ENCODE measurements around the gene ENTPD7. TPM values are rescaled to one million over a fixed set of nuclear protein-coding genes. Genes with fewer than 3 reads are reported as not detected.
"Not testable (repeated sequence)": the region's sequence is repeated elsewhere in the genome, so short reads cannot be mapped to it uniquely, and the experiment has no call there.

ENTPD7 gene
- polyA plus RNA-seq, 1 donor = 56.2 TPM

DNA sequence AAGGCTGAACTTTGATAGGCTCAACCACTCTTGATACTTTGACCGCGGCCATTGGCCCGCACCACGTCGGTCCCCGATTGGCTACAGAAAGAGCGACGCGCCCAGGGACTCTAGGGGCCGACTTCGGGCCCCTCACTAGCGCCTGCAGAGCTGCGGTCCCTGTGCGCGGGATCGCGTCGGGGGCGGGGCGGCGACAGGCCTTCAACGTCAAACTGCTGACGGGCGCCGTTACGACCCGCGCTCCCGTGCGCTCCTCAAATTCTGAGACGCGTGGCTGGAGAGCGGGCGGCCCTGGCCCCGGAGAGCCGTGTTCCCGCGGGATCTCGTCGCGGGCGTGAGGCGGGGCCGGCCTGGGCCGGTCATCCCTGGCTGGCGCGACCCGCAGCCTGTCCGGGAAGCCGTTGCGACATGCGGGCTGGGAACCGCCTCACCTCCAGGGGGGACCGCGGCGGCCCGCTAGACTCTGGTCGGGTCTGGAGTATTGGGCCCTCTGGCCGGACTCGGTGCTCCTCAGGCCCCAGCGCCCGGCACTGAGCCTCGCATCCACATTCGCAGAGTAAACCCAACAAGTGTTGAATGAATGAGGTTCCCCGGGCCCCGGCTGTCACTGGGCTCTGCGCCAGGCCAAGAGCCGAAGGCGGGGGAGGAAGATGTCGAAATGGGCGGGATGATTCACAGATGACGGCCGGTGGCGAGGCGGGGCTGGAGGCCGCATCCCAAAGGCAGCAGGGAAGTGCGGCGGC is 38.4 kb upstream of the ENTPD7 start:
- Histone ChIP-seq H3K4me3 (ENCODE audit: low read length) (peak overlapping the region; percentile 56), H3K4me1 (ENCODE audit: control insufficient read depth, insufficient read depth, low read length) (peaks cover 9% of the 10 kb centered on the region), H3K27me3 (ENCODE audit: control insufficient read depth, insufficient read depth, low read length) (no peaks in the 10 kb centered on the region), H3K9me3 (ENCODE audit: control insufficient read depth, low read depth, low read length) (peaks cover 3% of the 10 kb centered on the region), H3K36me3 (ENCODE audit: control insufficient read depth, insufficient read depth, low read length) (peaks cover 2% of the 10 kb centered on the region), H3K27ac (ENCODE audit: low read length) (peak overlapping the region; percentile 93)
- DNase-seq = peak; percentile 90 to 95
- WGBS (ENCODE audit: insufficient coverage, low lambda C conversion rate) = no CpG with 5 or more reads among the region's 78 CpGs

DNA sequence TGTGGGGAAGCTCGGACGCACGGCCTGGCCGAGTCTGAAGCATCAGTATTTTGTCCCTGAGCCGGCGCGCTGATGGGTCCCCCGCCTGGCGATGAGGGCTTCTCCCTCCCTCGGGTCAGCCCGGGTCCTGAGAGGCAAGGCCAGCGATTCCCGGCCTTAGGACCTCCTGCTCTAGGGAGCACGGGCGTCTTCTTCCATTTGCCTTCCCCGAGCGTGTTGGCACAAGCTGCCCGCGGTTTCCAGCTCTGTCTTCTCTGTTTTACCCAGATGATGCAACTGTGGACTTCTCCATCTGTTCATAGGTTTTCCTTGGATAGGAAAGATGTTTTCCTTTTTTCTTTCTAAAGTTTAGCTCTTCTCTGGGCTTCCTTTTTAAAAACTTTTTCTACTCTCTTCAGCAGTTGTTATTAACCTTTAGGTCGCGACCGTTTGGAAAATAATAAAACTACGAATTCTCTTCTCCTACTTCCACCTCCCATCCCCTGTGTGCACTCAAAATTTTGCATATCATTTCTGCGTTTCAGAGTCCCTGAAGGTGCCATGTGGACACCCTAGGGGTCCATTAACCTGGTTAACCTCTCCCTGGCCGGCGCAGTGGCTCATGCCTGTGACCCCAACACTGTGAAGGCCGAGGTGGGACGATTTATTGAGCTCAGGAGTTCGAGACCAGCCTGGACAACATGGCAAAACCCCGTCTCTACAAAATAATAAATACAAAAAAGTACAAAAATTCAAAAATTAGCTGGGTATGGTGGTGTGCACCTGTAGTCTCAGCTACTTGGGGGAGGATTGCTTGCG is 37.7 kb upstream of the ENTPD7 start:
- WGBS (ENCODE audit: insufficient coverage, low lambda C conversion rate) = 19% methylated on average over 6 of the region's 31 CpGs
- no peaks in the 10 kb centered on the region for H3K27me3 ChIP-seq (ENCODE audit: control insufficient read depth, insufficient read depth, low read length)
- H3K4me3 ChIP-seq (ENCODE audit: low read length) = peak overlapping the region; percentile 56
- peaks cover 3% of the 10 kb centered on the region for H3K9me3 ChIP-seq (ENCODE audit: control insufficient read depth, low read depth, low read length)
- peaks cover 2% of the 10 kb centered on the region for H3K36me3 ChIP-seq (ENCODE audit: control insufficient read depth, insufficient read depth, low read length)
- peak overlapping the region; percentile 93 for H3K27ac ChIP-seq (ENCODE audit: low read length)
- no peak for DNase-seq
- peaks cover 9% of the 10 kb centered on the region for H3K4me1 ChIP-seq (ENCODE audit: control insufficient read depth, insufficient read depth, low read length)

DNA sequence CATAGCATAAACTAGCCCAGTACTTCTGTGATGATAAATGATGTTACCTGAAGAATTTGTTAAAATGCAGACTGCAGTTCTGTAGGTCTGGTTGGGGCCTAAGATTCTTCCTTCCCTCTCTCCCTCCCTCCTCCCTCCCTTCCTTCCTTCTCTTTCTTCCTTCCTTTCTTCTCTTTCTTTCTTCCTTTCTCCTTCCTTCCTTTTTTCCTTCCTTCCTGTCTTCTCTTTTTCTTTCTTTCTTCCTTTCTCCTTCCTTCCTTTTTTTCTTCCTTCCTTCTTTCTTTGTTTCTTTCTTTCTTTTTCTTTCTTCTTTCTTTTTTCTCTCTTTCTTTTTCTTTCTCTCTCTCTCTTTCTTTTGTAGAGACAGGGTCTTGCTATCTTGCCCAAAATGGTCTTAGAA is 35.4 kb upstream of the ENTPD7 start:
- no peaks in the 10 kb centered on the region for H3K36me3 ChIP-seq (ENCODE audit: control insufficient read depth, insufficient read depth, low read length)
- no peak overlapping the region for H3K4me3 ChIP-seq (ENCODE audit: low read length)
- DNase-seq = no peak
- H3K27me3 ChIP-seq (ENCODE audit: control insufficient read depth, insufficient read depth, low read length) = no peaks in the 10 kb centered on the region
- peaks cover 6% of the 10 kb centered on the region for H3K4me1 ChIP-seq (ENCODE audit: control insufficient read depth, insufficient read depth, low read length)
- H3K27ac ChIP-seq (ENCODE audit: low read length) = no peak overlapping the region
- peaks cover 3% of the 10 kb centered on the region for H3K9me3 ChIP-seq (ENCODE audit: control insufficient read depth, low read depth, low read length)

DNA sequence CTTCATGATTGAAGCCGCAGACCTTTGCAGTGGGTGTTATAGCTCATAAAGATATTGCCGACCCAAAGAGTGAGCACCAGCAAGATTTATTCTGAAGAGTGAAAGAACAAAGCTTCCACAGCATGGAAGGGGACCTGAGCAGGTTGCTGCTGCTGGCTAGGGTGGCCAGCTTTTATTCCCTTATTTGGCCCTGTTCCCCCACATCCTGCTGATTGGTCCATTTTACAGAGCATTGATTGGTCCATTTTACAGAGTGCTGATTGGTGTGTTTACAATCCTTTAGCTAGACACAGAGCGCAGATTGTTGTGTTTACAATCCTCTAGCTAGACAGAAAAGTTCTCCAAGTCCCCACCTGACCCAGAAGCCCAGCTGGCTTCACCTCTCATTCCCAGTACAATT is 34.2 kb upstream of the ENTPD7 start:
- H3K27me3 ChIP-seq (ENCODE audit: control insufficient read depth, insufficient read depth, low read length); H3K4me1 ChIP-seq (ENCODE audit: control insufficient read depth, insufficient read depth, low read length); DNase-seq; H3K36me3 ChIP-seq (ENCODE audit: control insufficient read depth, insufficient read depth, low read length); H3K4me3 ChIP-seq (ENCODE audit: low read length); H3K27ac ChIP-seq (ENCODE audit: low read length); H3K9me3 ChIP-seq (ENCODE audit: control insufficient read depth, low read depth, low read length): not testable (repeated sequence)
- WGBS (ENCODE audit: insufficient coverage, low lambda C conversion rate) = 83% methylated on average over 1 of the region's 3 CpGs

DNA sequence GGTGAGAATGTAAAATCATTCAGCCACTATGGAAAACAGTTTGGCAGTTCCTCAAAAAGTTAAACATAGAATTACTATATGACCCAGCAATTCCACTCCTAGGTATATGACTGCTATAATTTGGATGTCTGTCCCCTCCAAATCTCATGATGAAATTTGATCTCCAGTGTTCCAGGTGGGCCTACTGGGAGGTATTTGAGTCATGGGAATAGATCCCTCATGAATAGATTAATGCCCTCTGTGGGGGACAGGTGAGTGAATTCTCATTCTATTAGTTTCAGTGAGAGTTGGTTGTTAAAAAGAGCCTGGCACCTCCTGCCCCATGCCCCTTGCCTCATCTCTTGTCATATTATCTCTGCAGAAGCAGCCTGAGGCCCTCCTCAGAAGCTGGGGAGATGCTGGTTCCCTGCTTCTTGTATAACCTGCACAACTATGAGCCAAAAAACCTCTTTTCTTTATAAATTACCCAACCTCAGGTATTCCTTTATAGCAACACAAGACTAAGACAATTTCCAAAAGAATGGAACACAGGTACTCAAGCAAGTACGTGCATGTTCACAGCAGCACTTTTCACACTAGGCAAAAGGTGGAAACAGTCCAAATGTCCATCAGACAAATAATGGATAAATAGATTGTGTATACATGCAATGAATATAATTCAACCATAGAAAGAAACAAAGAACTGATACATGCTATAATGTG is 30.2 kb upstream of the ENTPD7 start:
- WGBS (ENCODE audit: insufficient coverage, low lambda C conversion rate) = no CpG with 5 or more reads among the region's 1 CpG
- H3K4me1 ChIP-seq (ENCODE audit: control insufficient read depth, insufficient read depth, low read length) = no peaks in the 10 kb centered on the region
- H3K27me3 ChIP-seq (ENCODE audit: control insufficient read depth, insufficient read depth, low read length) = no peaks in the 10 kb centered on the region
- no peak for DNase-seq
- H3K27ac ChIP-seq (ENCODE audit: low read length) = no peak overlapping the region
- no peak overlapping the region for H3K4me3 ChIP-seq (ENCODE audit: low read length)
- no peaks in the 10 kb centered on the region for H3K9me3 ChIP-seq (ENCODE audit: control insufficient read depth, low read depth, low read length)
- H3K36me3 ChIP-seq (ENCODE audit: control insufficient read depth, insufficient read depth, low read length) = no peaks in the 10 kb centered on the region

DNA sequence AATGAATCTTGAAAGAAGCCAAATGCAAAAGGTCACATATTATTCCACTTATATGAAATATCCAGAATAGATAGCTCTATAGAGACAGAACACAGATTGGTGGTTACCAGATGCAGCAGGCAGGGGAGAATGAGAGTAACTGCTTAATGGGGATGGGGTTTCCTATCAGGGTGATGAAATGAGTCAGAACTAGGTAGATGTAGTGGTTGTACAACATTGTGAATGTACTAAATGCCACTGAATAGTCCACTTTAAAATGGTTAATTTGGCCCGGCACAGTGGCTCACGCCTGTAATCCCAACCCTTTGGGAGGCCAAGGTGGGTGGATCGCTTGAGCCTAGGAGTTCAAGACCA is 29.7 kb upstream of the ENTPD7 start:
- WGBS (ENCODE audit: insufficient coverage, low lambda C conversion rate) = no CpG with 5 or more reads among the region's 3 CpGs
- Histone ChIP-seq H3K4me3 (ENCODE audit: low read length) (no peak overlapping the region), H3K27ac (ENCODE audit: low read length) (no peak overlapping the region), H3K9me3 (ENCODE audit: control insufficient read depth, low read depth, low read length) (no peaks in the 10 kb centered on the region), H3K4me1 (ENCODE audit: control insufficient read depth, insufficient read depth, low read length) (no peaks in the 10 kb centered on the region), H3K27me3 (ENCODE audit: control insufficient read depth, insufficient read depth, low read length) (no peaks in the 10 kb centered on the region), H3K36me3 (ENCODE audit: control insufficient read depth, insufficient read depth, low read length) (no peaks in the 10 kb centered on the region)
- no peak for DNase-seq

DNA sequence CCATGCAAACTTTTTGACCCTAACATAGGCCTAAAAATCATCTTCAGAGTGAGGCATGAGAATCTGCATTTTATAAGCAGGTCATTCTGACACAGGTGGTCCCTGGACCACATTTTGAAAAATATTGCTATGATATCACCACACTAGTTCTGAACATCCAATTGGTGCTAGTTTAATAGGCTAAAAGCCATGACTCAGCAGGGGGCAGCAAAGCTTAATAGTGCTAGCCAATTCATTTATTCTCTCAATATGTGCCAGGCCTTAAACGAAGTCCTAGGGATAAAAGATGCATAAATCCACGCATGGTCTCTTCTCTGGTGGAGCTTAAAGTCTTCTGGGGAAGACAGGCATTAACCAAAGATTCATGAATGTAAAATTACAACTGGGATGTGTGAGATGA is 28.9 kb upstream of the ENTPD7 start:
- Histone ChIP-seq H3K4me3 (ENCODE audit: low read length) (no peak overlapping the region), H3K27ac (ENCODE audit: low read length) (no peak overlapping the region), H3K36me3 (ENCODE audit: control insufficient read depth, insufficient read depth, low read length) (no peaks in the 10 kb centered on the region), H3K27me3 (ENCODE audit: control insufficient read depth, insufficient read depth, low read length) (no peaks in the 10 kb centered on the region), H3K4me1 (ENCODE audit: control insufficient read depth, insufficient read depth, low read length) (no peaks in the 10 kb centered on the region), H3K9me3 (ENCODE audit: control insufficient read depth, low read depth, low read length) (no peaks in the 10 kb centered on the region)
- WGBS (ENCODE audit: insufficient coverage, low lambda C conversion rate) = no CpG with 5 or more reads among the region's 2 CpGs
- peak; percentile 12 to 29 for DNase-seq

DNA sequence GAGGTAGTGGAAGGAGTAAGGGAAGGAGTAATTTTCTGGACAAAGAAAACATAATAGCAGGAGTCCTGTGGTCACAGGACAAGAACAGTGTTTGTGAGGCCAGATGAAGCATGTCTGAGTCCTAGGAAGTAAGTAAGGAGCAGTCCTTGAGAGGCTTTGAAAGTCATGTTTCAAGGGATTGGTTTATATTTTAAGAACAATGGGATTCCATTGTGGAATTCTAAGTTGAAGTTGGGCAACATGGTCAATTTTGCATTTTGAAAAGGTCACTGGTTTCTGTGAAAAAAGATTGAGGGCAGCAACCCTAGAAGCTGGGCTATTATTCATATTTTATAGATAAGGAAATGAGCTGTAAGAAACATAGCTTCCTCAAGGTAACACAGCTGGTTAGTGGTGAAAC is 28.3 kb upstream of the ENTPD7 start:
- no peak for DNase-seq
- no peaks in the 10 kb centered on the region for H3K36me3 ChIP-seq (ENCODE audit: control insufficient read depth, insufficient read depth, low read length)
- H3K4me1 ChIP-seq (ENCODE audit: control insufficient read depth, insufficient read depth, low read length) = no peaks in the 10 kb centered on the region
- H3K4me3 ChIP-seq (ENCODE audit: low read length) = no peak overlapping the region
- no peak overlapping the region for H3K27ac ChIP-seq (ENCODE audit: low read length)
- H3K27me3 ChIP-seq (ENCODE audit: control insufficient read depth, insufficient read depth, low read length) = no peaks in the 10 kb centered on the region
- H3K9me3 ChIP-seq (ENCODE audit: control insufficient read depth, low read depth, low read length) = no peaks in the 10 kb centered on the region

DNA sequence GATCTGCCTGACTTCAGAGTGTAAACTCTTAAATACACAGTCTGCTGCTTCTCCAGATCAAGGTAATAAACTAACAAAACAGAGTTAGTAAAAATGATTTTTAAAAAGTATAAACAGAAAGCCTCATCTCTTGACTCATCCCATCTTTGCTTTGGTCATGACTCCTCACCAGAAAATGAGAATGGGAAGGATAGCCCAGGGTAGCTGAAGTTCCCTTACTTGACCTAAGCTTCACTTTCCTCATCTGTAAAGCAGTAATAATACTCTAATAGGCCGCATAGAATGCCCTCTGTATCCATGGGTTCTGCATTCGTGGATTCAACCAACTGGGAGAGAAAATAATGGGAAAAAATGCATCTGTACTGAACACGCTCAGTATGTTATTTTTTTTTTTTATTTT is 27.8 kb upstream of the ENTPD7 start:
- Histone ChIP-seq H3K36me3 (ENCODE audit: control insufficient read depth, insufficient read depth, low read length) (no peaks in the 10 kb centered on the region), H3K27ac (ENCODE audit: low read length) (no peak overlapping the region), H3K4me1 (ENCODE audit: control insufficient read depth, insufficient read depth, low read length) (no peaks in the 10 kb centered on the region), H3K27me3 (ENCODE audit: control insufficient read depth, insufficient read depth, low read length) (no peaks in the 10 kb centered on the region), H3K4me3 (ENCODE audit: low read length) (no peak overlapping the region), H3K9me3 (ENCODE audit: control insufficient read depth, low read depth, low read length) (no peaks in the 10 kb centered on the region)
- no peak for DNase-seq
- WGBS (ENCODE audit: insufficient coverage, low lambda C conversion rate) = no CpG with 5 or more reads among the region's 3 CpGs

DNA sequence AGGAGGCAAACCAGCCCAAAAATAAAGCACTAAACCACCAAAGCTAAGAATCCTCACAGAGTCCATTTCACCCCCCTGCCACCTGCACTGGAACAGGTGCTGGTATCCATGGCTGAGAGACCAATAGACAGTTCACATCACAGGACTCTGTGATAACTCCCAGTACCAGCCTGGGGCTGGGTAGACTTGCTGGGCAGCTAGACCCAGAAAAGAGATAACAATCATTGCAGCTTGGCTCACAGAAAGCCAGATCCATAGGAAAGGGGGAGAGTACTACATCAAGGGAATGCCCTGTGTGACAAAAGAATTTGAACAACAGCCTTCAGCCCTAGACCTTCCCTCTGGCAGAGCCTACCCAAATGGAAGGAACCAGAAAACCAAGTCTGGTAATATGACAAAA is 25.5 kb upstream of the ENTPD7 start:
- Histone ChIP-seq H3K27ac (ENCODE audit: low read length) (no peak overlapping the region), H3K4me3 (ENCODE audit: low read length) (no peak overlapping the region), H3K27me3 (ENCODE audit: control insufficient read depth, insufficient read depth, low read length) (no peaks in the 10 kb centered on the region), H3K36me3 (ENCODE audit: control insufficient read depth, insufficient read depth, low read length) (no peaks in the 10 kb centered on the region), H3K4me1 (ENCODE audit: control insufficient read depth, insufficient read depth, low read length) (no peaks in the 10 kb centered on the region), H3K9me3 (ENCODE audit: control insufficient read depth, low read depth, low read length) (no peaks in the 10 kb centered on the region)
- DNase-seq = no peak

Data from large intestine (tissue), 3 donors.